ENCODE data around the gene TIMM13.
"Not testable (repeated sequence)": the region's sequence is repeated elsewhere in the genome, so short reads cannot be mapped to it uniquely, and the experiment has no call there.

Gene TIMM13

GRCh38 chr19:2413159-2413558 is 14.2 kb downstream of the TIMM13 start:
- no peak for DNase-seq

- no peak for DNase-seq
These were observed 14.9 kb downstream of the TIMM13 start for GRCh38 chr19:2412449-2412848.

GRCh38 chr19:2411709-2412108 is 15.7 kb downstream of the TIMM13 start:
- no peak for DNase-seq

GRCh38 chr19:2410023-2410422 is 17.4 kb downstream of the TIMM13 start:
- DNase-seq: no peak

GRCh38 chr19:2409352-2409912 is 18.0 kb downstream of the TIMM13 start:
- DNase-seq: no peak

GRCh38 chr19:2408247-2408646 is 19.1 kb downstream of the TIMM13 start:
- DNase-seq: no peak

GRCh38 chr19:2399582-2399981 is 27.8 kb downstream of the TIMM13 start:
- DNase-seq: no peak

GRCh38 chr19:2398735-2399305 is 28.6 kb downstream of the TIMM13 start:
- DNase-seq: no peak

GRCh38 chr19:2397173-2397572 is 30.2 kb downstream of the TIMM13 start:
- DNase-seq: not testable (repeated sequence)

- DNase-seq: not testable (repeated sequence)
These were observed 32.0 kb downstream of the TIMM13 start for GRCh38 chr19:2395293-2395829.

- DNase-seq: no peak
These were observed 32.7 kb downstream of the TIMM13 start for GRCh38 chr19:2394442-2395292.

- DNase-seq: no peak
These were observed 33.3 kb downstream of the TIMM13 start for GRCh38 chr19:2394054-2394441.

- not testable (repeated sequence) for DNase-seq
These were observed 34.5 kb downstream of the TIMM13 start for GRCh38 chr19:2392899-2393298.

GRCh38 chr19:2392366-2392765 is 35.0 kb downstream of the TIMM13 start:
- DNase-seq: no peak

GRCh38 chr19:2391118-2391725 is 36.2 kb downstream of the TIMM13 start:
- DNase-seq: peak; percentile 28

GRCh38 chr19:2389594-2389993 is 37.8 kb downstream of the TIMM13 start:
- no peak for DNase-seq

GRCh38 chr19:2387367-2388288 is 39.8 kb downstream of the TIMM13 start:
- no peak for DNase-seq

- no peak for DNase-seq
These were observed 42.2 kb downstream of the TIMM13 start for GRCh38 chr19:2385053-2385721.

- DNase-seq: no peak
These were observed 44.7 kb downstream of the TIMM13 start for GRCh38 chr19:2382530-2383222.

- DNase-seq: no peak
These were observed 46.1 kb downstream of the TIMM13 start for GRCh38 chr19:2381148-2381820.

GRCh38 chr19:2380567-2380966 is 46.8 kb downstream of the TIMM13 start:
- DNase-seq: no peak
